Astrocyte (in vitro differentiated cells and primary cell): ENCODE results near the gene CDC37.

ENCODE experiments used
- CTCF ChIP-seq: IDR thresholded peaks from 2 replicates; pipeline ENCODE4 v1.5.1; 2011; ENCODE audit warnings: low read depth, mild to moderate bottlenecking, inconsistent platforms, low read length, moderate library complexity; ENCODE audit not compliant: insufficient read depth
- EZH2 ChIP-seq: IDR thresholded peaks from 2 replicates; pipeline ENCODE4 v1.6.1; 2012; ENCODE audit warnings: mild to moderate bottlenecking, low read length, inconsistent platforms; ENCODE audit not compliant: insufficient read depth

GRCh38 chr19:10395917-10396316 lies 7.4 kb downstream of the CDC37 start:
- no peak for TF ChIP-seq CTCF
- no peak for TF ChIP-seq EZH2
